ENCODE results near the gene FERD3L. TPM values are rescaled to one million over a fixed set of nuclear protein-coding genes. Genes with fewer than 3 reads are reported as not detected.

FERD3L gene
- total and polyA plus RNA-seq, 2 donors (not counting 3 experiments of a cell fraction or from before 2014, with no cell fraction given), result not detected

DNA sequence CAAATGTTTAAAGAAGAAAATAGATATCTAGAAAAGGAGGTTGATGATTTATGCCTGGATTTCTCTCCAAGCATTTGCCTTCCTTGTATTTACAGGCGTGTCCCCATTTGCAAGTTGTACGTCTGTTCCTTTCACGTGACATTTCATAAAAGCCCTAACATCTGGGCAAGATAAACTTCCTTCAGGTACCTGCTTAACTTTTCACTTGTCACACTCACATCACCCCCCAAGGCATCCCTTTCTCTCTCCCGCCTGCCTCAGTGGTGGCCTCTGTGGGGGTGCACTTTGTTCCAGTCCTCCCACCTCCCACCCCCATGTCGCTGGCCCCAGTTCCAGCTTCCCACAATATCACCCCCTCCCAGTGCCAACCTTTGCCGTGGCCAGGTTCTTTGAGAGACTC, 34.4 kb downstream of the FERD3L start:
- Histone ChIP-seq H2AFZ (ENCODE audit: low read depth, low read length) (no peak overlapping the region), H3K27ac (ENCODE audit: insufficient read depth, low read depth, low read length) (no peak overlapping the region), H3K4me1 (ENCODE audit: control insufficient read depth, extremely low read depth, insufficient read depth, low read length) (peaks cover 10% of the 10 kb centered on the region), H3K4me2 (ENCODE audit: insufficient read depth, low read length) (no peak overlapping the region), H3K9ac (replicated peaks; ENCODE audit: extremely low read depth, insufficient read depth, low read length) (no peak overlapping the region), H3K9me3 (replicated peaks; ENCODE audit: control insufficient read depth, insufficient read depth, low read length) (no peaks in the 10 kb centered on the region), H3K79me2 (ENCODE audit: control insufficient read depth, insufficient read depth, low read length) (no peaks in the 10 kb centered on the region), H3K4me3 (replicated peaks in 1 of 3; ENCODE audit: insufficient read depth in 1 of 3, low read depth in 1 of 3, low read length in 3 of 3) (no peak overlapping the region), H3K36me3 (ENCODE audit: control insufficient read depth in 2 of 2, extremely low read depth in 1 of 2, insufficient read depth in 2 of 2, low read length in 2 of 2) (no peaks in the 10 kb centered on the region), H3K27me3 (ENCODE audit: control insufficient read depth in 2 of 2, insufficient read depth in 2 of 2, low read length in 2 of 2) (peaks cover 89 to 100% of the 10 kb centered on the region in 2 experiments), H4K20me1 (replicated peaks; ENCODE audit: control insufficient read depth, extremely low read depth, insufficient read depth, low read length) (no peaks in the 10 kb centered on the region), H3K9me1 (replicated peaks; ENCODE audit: control insufficient read depth, extremely low read depth, insufficient read depth, low read length) (no peaks in the 10 kb centered on the region)
- no peak for DNase-seq (ENCODE audit: low read depth, low spot score)
- FAIRE-seq, result no peak
- ChIA-PET CTCF (no interaction called here), POLR2A (no interaction called here)
- TF ChIP-seq EZH2 (IDR thresholded peaks at IDR 0.05; ENCODE audit: borderline replicate concordance, low read depth, low read length, severe bottlenecking), result no peak
- no peak for TF ChIP-seq JUN (IDR thresholded peaks at IDR 0.05; ENCODE audit: borderline replicate concordance, insufficient read depth, insufficient read length, low read depth)
- TF ChIP-seq FOS (IDR thresholded peaks at IDR 0.05; ENCODE audit: borderline replicate concordance, insufficient read depth, low read length), result no peak
- TF ChIP-seq POLR2AphosphoS5 (IDR thresholded peaks at IDR 0.05; ENCODE audit: insufficient read depth, low read depth, low read length), result no peak
- intact Hi-C loops (cut with micrococcal nuclease), result no loop called here
- BruUV-seq (replicated peaks), result no TSS peak
- dilution Hi-C loops (cut with MboI; ENCODE audit: extremely low pct_ligation_motif_present, low sequenced_read_pairs), result no loop called here

DNA sequence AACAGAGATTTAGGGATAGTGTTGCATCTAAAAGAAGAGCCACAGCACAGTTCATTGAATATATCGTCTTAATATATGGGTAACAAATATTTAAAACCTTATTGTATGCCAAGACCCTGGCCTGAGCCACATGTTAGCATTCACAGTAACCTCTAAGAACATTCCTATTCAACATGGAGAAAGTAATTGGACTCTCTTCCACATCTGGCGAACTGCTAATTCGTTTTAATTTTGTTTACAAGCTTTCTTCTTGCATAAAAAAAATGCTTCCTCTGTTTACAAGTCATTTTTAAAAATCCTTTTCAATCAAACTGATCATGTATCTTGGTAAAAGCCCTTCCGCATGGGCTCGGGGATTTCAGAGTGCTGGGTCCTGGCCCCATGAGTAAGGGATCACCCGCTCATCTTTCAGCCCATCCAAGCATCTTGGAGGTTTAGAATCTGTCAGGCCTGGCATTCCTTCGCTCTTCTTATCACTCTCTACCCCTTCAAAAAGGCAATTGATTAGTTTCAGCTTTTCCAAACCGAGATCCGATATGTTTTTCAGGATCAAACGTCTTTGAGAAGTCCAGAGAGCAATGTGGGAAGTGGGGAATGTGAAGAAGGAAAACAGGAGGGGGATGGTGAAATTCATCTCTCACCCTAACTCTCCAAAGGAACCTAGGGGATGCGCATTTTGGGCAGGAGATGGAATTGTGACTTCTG, 35.0 kb downstream of the FERD3L start:
- dilution Hi-C loops (cut with MboI; ENCODE audit: extremely low pct_ligation_motif_present, low sequenced_read_pairs) (no loop called here), intact Hi-C loops (cut with micrococcal nuclease) (no loop called here)
- no peak overlapping the region for H3K4me3 ChIP-seq (replicated peaks in 1 of 3; ENCODE audit: insufficient read depth in 1 of 3, low read depth in 1 of 3, low read length in 3 of 3)
- no TSS peak for BruUV-seq (replicated peaks)
- POLR2A ChIA-PET, result no interaction called here
- TF ChIP-seq POLR2A (IDR thresholded peaks at IDR 0.05; ENCODE audit: low read depth, low read length), result no peak
- no peak for TF ChIP-seq JUN (IDR thresholded peaks at IDR 0.05; ENCODE audit: borderline replicate concordance, insufficient read depth, insufficient read length, low read depth)
- TF ChIP-seq MYC (IDR thresholded peaks at IDR 0.05; ENCODE audit: low read depth, low read length), result no peak
- no peak for TF ChIP-seq FOS (IDR thresholded peaks at IDR 0.05; ENCODE audit: borderline replicate concordance, insufficient read depth, low read length)
- TF ChIP-seq POLR2AphosphoS5 (IDR thresholded peaks at IDR 0.05; ENCODE audit: insufficient read depth, low read depth, low read length), result no peak
- TF ChIP-seq EZH2 (IDR thresholded peaks at IDR 0.05; ENCODE audit: borderline replicate concordance, low read depth, low read length, severe bottlenecking), result no peak
- TF ChIP-seq, protein P1, sequence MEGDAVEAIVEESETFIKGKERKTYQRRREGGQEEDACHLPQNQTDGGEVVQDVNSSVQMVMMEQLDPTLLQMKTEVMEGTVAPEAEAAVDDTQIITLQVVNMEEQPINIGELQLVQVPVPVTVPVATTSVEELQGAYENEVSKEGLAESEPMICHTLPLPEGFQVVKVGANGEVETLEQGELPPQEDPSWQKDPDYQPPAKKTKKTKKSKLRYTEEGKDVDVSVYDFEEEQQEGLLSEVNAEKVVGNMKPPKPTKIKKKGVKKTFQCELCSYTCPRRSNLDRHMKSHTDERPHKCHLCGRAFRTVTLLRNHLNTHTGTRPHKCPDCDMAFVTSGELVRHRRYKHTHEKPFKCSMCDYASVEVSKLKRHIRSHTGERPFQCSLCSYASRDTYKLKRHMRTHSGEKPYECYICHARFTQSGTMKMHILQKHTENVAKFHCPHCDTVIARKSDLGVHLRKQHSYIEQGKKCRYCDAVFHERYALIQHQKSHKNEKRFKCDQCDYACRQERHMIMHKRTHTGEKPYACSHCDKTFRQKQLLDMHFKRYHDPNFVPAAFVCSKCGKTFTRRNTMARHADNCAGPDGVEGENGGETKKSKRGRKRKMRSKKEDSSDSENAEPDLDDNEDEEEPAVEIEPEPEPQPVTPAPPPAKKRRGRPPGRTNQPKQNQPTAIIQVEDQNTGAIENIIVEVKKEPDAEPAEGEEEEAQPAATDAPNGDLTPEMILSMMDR (IDR thresholded peaks at IDR 0.05; ENCODE audit: extremely low read depth in 1 of 2, insufficient read depth in 1 of 2, low read depth in 1 of 2, low read length in 2 of 2), result no peak
- TF ChIP-seq, protein P2, sequence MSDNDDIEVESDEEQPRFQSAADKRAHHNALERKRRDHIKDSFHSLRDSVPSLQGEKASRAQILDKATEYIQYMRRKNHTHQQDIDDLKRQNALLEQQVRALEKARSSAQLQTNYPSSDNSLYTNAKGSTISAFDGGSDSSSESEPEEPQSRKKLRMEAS (IDR thresholded peaks at IDR 0.05; ENCODE audit: insufficient read depth, insufficient read length), result no peak
- no peak for TF ChIP-seq GATA2 (IDR thresholded peaks at IDR 0.05; ENCODE audit: insufficient read depth, insufficient read length, low read depth, low read length)
- H3K9ac ChIP-seq (replicated peaks; ENCODE audit: extremely low read depth, insufficient read depth, low read length), result no peak overlapping the region
- H2AFZ ChIP-seq (ENCODE audit: low read depth, low read length), result no peak overlapping the region
- peaks cover 89 to 100% of the 10 kb centered on the region in 2 experiments for H3K27me3 ChIP-seq (ENCODE audit: control insufficient read depth in 2 of 2, insufficient read depth in 2 of 2, low read length in 2 of 2)
- DNase-seq (ENCODE audit: low read depth, low spot score) (no peak), FAIRE-seq (no peak)
- H3K9me1 ChIP-seq (replicated peaks; ENCODE audit: control insufficient read depth, extremely low read depth, insufficient read depth, low read length), result no peaks in the 10 kb centered on the region
- H3K4me1 ChIP-seq (ENCODE audit: control insufficient read depth, extremely low read depth, insufficient read depth, low read length), result peaks cover 10% of the 10 kb centered on the region
- no peaks in the 10 kb centered on the region for H4K20me1 ChIP-seq (replicated peaks; ENCODE audit: control insufficient read depth, extremely low read depth, insufficient read depth, low read length)
- H3K36me3 ChIP-seq (ENCODE audit: control insufficient read depth in 2 of 2, extremely low read depth in 1 of 2, insufficient read depth in 2 of 2, low read length in 2 of 2), result no peaks in the 10 kb centered on the region
- no peak overlapping the region for H3K4me2 ChIP-seq (ENCODE audit: insufficient read depth, low read length)
- no peaks in the 10 kb centered on the region for H3K9me3 ChIP-seq (replicated peaks; ENCODE audit: control insufficient read depth, insufficient read depth, low read length)
- CTCF ChIA-PET, result no interaction called here
- H3K79me2 ChIP-seq (ENCODE audit: control insufficient read depth, insufficient read depth, low read length), result no peaks in the 10 kb centered on the region
- H3K27ac ChIP-seq (ENCODE audit: insufficient read depth, low read depth, low read length), result no peak overlapping the region

All from endothelial cell of umbilical vein (primary cell).